Activated CD8-positive, alpha-beta memory T cell treated with anti-CD3 and anti-CD28 coated beads, Interleukin-2, amount 10 ng/mL, durations not matched to agents 7 days and 5 days (primary cell): Measurements from ENCODE around the gene RPL28. TPM values are rescaled to one million over a fixed set of nuclear protein-coding genes. Genes with fewer than 3 reads are reported as not detected.

Source experiments
- ATAC-seq: fragments of 150-1000 bp; cut with Tn5 transposase; one replicate; pipeline ENCODE4 v1.10.0; 2021; ENCODE audit warnings: moderate library complexity
- CTCF ChIA-PET: fragments of 350-600 bp; sonication (Branson Sonifier 250); formaldehyde crosslinking; loops from one replicate; lab custom pipeline; 2021; ENCODE audit warnings: antibody characterized with exemption; lab: Charles Lee
- DNase-seq: peaks from one replicate; pipeline ENCODE4 v3.0.0-alpha.2; 2020
- H3K27ac Mint-ChIP-seq: one replicate; pipeline ENCODE4 v1.8.0; 2021; ENCODE audit warnings: mild to moderate bottlenecking, mixed read lengths
- H3K27me3 Mint-ChIP-seq: one replicate; pipeline ENCODE4 v1.8.0; 2021; ENCODE audit warnings: mixed read lengths
- H3K36me3 Mint-ChIP-seq: one replicate; pipeline ENCODE4 v1.8.0; 2021; ENCODE audit warnings: mild to moderate bottlenecking, mixed read lengths
- H3K4me1 Mint-ChIP-seq: one replicate; pipeline ENCODE4 v1.8.0; 2021; ENCODE audit warnings: mixed read lengths
- H3K4me3 Mint-ChIP-seq: one replicate; pipeline ENCODE4 v1.8.0; 2021; ENCODE audit warnings: mild to moderate bottlenecking, moderate library complexity, mixed read lengths
- H3K9me3 Mint-ChIP-seq: one replicate; pipeline ENCODE4 v1.8.0; 2022; ENCODE audit warnings: low read depth, mixed read lengths
- total RNA-seq, 2 experiments: library from RNA; stranded (reverse); gene quantifications; one replicate each; pipeline ENCODE4 v1.2.3, GENCODE V29; 2021

Gene RPL28
- total RNA-seq, 2 experiments from 2014 or later, result 2,244 to 2,759 TPM

- Mint-ChIP-seq H3K36me3 (peaks cover 4% of the 10 kb centered on the region), H3K9me3 (no peaks in the 10 kb centered on the region), H3K4me1 (peaks cover 6% of the 10 kb centered on the region), H3K27me3 (peaks cover 23% of the 10 kb centered on the region), H3K27ac (no peak overlapping the region), H3K4me3 (no peak overlapping the region)
- no peak for ATAC-seq
- CTCF ChIA-PET, result interaction anchor here (0.8 kb wide), 1 partner anchor 15 kb away, joined by 3 read pairs; no protein-coding TSS in a partner anchor
- no peak for DNase-seq
Observed at GRCh38 chr19:55451163-55451964, 65.6 kb downstream of the RPL28 start.

- Mint-ChIP-seq H3K36me3 (peaks cover 4% of the 10 kb centered on the region), H3K27me3 (peaks cover 23% of the 10 kb centered on the region), H3K27ac (no peak overlapping the region), H3K4me3 (no peak overlapping the region), H3K4me1 (peaks cover 6% of the 10 kb centered on the region), H3K9me3 (no peaks in the 10 kb centered on the region)
- no peak for ATAC-seq
- CTCF ChIA-PET, result interaction anchor here (0.8 kb wide), 1 partner anchor 15 kb away, joined by 3 read pairs; no protein-coding TSS in a partner anchor
- no peak for DNase-seq
Observed at GRCh38 chr19:55451965-55452748, 66.4 kb downstream of the RPL28 start.

Other genes with a start within 250 kb of the RPL28 start
- gene TNNT1, start 236.7 kb upstream of the RPL28 start, total RNA-seq, result 1 to 10 TPM in 1 of 2 experiments, under 1 TPM in 1; 0.41 to 1.0 TPM
- not detected for gene TNNI3, start 228.2 kb upstream of the RPL28 start, total RNA-seq
- gene DNAAF3, start 219.3 kb upstream of the RPL28 start, total RNA-seq, result under 1 TPM in 1 of 2 experiments, not detected in 1; 0.35 TPM
- gene SYT5, start 205.6 kb upstream of the RPL28 start, total RNA-seq, result not detected
- gene PTPRH, start 176.4 kb upstream of the RPL28 start, total RNA-seq, result not detected
- gene TMEM86B, start 157.2 kb upstream of the RPL28 start, total RNA-seq, result 10 to 100 TPM; 10.4 to 16.0 TPM
- 100 to 1,000 TPM; 263 to 291 TPM for gene PPP6R1, start 126.9 kb upstream of the RPL28 start, total RNA-seq
- 10 to 100 TPM; 35.0 to 38.2 TPM for gene HSPBP1, start 105.8 kb upstream of the RPL28 start, total RNA-seq
- gene BRSK1, start 101.9 kb upstream of the RPL28 start, total RNA-seq, result 1 to 10 TPM; 6.9 to 9.1 TPM
- gene TMEM150B, start 60.6 kb upstream of the RPL28 start, total RNA-seq, result 1 to 10 TPM; 1.2 to 2.4 TPM
- gene KMT5C, start 46.1 kb upstream of the RPL28 start, total RNA-seq, result 10 to 100 TPM; 26.4 to 35.3 TPM
- 1 to 10 TPM in 1 of 2 experiments, under 1 TPM in 1; 0.19 to 2.0 TPM for gene COX6B2, start 31.2 kb upstream of the RPL28 start, total RNA-seq
- gene GARIN5B, start 22.7 kb upstream of the RPL28 start, total RNA-seq, result not detected
- under 1 TPM; 0.50 to 0.68 TPM for gene IL11, start 15.5 kb upstream of the RPL28 start, total RNA-seq
- not detected for gene TMEM190, start 9.1 kb upstream of the RPL28 start, total RNA-seq
- 10 to 100 TPM; 14.1 to 23.0 TPM for gene TMEM238, start 1.6 kb upstream of the RPL28 start, total RNA-seq
- 100 to 1,000 TPM; 311 to 421 TPM for gene UBE2S, start 21.9 kb downstream of the RPL28 start, total RNA-seq
- gene SHISA7, start 57.4 kb downstream of the RPL28 start, total RNA-seq, result not detected
- 10 to 100 TPM; 28.2 to 35.7 TPM for gene ISOC2, start 75.7 kb downstream of the RPL28 start, total RNA-seq
- not detected for gene C19orf85, start 78.8 kb downstream of the RPL28 start, total RNA-seq
- 1 to 10 TPM; 8.8 to 8.9 TPM for gene ZNF628, start 90.7 kb downstream of the RPL28 start, total RNA-seq
- gene NAT14, start 99.3 kb downstream of the RPL28 start, total RNA-seq, result 10 to 100 TPM; 14.6 to 23.2 TPM
- under 1 TPM; 0.68 to 0.79 TPM for gene SSC5D, start 102.5 kb downstream of the RPL28 start, total RNA-seq
- not detected for gene SBK2, start 151.2 kb downstream of the RPL28 start, total RNA-seq
- not detected for gene SBK3, start 159.6 kb downstream of the RPL28 start, total RNA-seq
- 1 to 10 TPM; 5.6 to 7.5 TPM for gene ZNF579, start 194.9 kb downstream of the RPL28 start, total RNA-seq
- 10 to 100 TPM; 13.0 to 15.7 TPM for gene FIZ1, start 213.6 kb downstream of the RPL28 start, total RNA-seq
- 10 to 100 TPM; 26.5 to 30.2 TPM for gene ZNF524, start 214.4 kb downstream of the RPL28 start, total RNA-seq
- 10 to 100 TPM; 14.4 to 16.7 TPM for gene ZNF865, start 219.7 kb downstream of the RPL28 start, total RNA-seq
- gene ZNF784, start 238.6 kb downstream of the RPL28 start, total RNA-seq, result 1 to 10 TPM; 5.1 to 7.3 TPM